ENCODE data around the gene MAML2.

MAML2 gene

GRCh38 chr11:96179905-96180304 lies 163.1 kb downstream of the MAML2 start:
- H3K27me3 ChIP-seq (ENCODE audit: insufficient read depth, poor library complexity, severe bottlenecking): no peaks in the 10 kb centered on the region
- no peak overlapping the region for H3K27ac ChIP-seq (replicated peaks)
- no peak overlapping the region for H3K4me3 ChIP-seq (replicated peaks; ENCODE audit: insufficient read depth, low read length)
- no peak for DNase-seq (ENCODE audit: low read depth in 1 of 2, low spot score in 1 of 2)
- TF ChIP-seq POLR2AphosphoS5 (IDR thresholded peaks at IDR 0.05; ENCODE audit: low read depth) (no peak), REST (IDR thresholded peaks at IDR 0.05; ENCODE audit: insufficient replicate concordance, low read depth) (no peak), SPI1 (IDR thresholded peaks at IDR 0.05; ENCODE audit: borderline replicate concordance, low read depth) (no peak)

- Histone ChIP-seq H3K27ac (replicated peaks) (no peak overlapping the region), H3K27me3 (ENCODE audit: insufficient read depth, poor library complexity, severe bottlenecking) (no peaks in the 10 kb centered on the region), H3K4me3 (replicated peaks; ENCODE audit: insufficient read depth, low read length) (no peak overlapping the region)
- no peak for TF ChIP-seq GABPA (IDR thresholded peaks at IDR 0.05; ENCODE audit: low read depth)
- TF ChIP-seq REST (IDR thresholded peaks at IDR 0.05; ENCODE audit: insufficient replicate concordance, low read depth): no peak
- no peak for TF ChIP-seq CTCF (IDR thresholded peaks at IDR 0.05; ENCODE audit: insufficient read depth, low read length)
- no peak for TF ChIP-seq POLR2AphosphoS5 (IDR thresholded peaks at IDR 0.05; ENCODE audit: low read depth)
- TF ChIP-seq SPI1 (IDR thresholded peaks at IDR 0.05; ENCODE audit: borderline replicate concordance, low read depth): no peak
- no peak for DNase-seq (ENCODE audit: low read depth in 1 of 2, low spot score in 1 of 2)
Measured at GRCh38 chr11:96178887-96179279, 164.1 kb downstream of the MAML2 start.

- TF ChIP-seq POLR2AphosphoS5 (IDR thresholded peaks at IDR 0.05; ENCODE audit: low read depth) (no peak), CTCF (IDR thresholded peaks at IDR 0.05; ENCODE audit: insufficient read depth, low read length) (no peak), REST (IDR thresholded peaks at IDR 0.05; ENCODE audit: insufficient replicate concordance, low read depth) (no peak), SPI1 (IDR thresholded peaks at IDR 0.05; ENCODE audit: borderline replicate concordance, low read depth) (no peak), GABPA (IDR thresholded peaks at IDR 0.05; ENCODE audit: low read depth) (no peak)
- DNase-seq (ENCODE audit: low read depth in 1 of 2, low spot score in 1 of 2): no peak
- Histone ChIP-seq H3K27ac (replicated peaks) (no peak overlapping the region), H3K27me3 (ENCODE audit: insufficient read depth, poor library complexity, severe bottlenecking) (no peaks in the 10 kb centered on the region), H3K4me3 (replicated peaks; ENCODE audit: insufficient read depth, low read length) (no peak overlapping the region)
Measured at GRCh38 chr11:96178049-96178886, 164.7 kb downstream of the MAML2 start.

Measured in HL-60 (cell line).